ENCODE data around the gene PTHLH.

Gene PTHLH

GRCh38 chr12:27982385-27982784 is 9.9 kb upstream of the PTHLH start:
- no peak for DNase-seq (ENCODE audit: low spot score)
- TF ChIP-seq CTCF (IDR thresholded peaks at IDR 0.05; ENCODE audit: extremely low read depth, insufficient read depth, missing control alignments): no peak
- in situ Hi-C loops (cut with MboI; ENCODE audit: low pct_unique_long_range_greater_than_20kb, low sequenced_read_pairs, unreplicated experiment): no loop called here

DNA sequence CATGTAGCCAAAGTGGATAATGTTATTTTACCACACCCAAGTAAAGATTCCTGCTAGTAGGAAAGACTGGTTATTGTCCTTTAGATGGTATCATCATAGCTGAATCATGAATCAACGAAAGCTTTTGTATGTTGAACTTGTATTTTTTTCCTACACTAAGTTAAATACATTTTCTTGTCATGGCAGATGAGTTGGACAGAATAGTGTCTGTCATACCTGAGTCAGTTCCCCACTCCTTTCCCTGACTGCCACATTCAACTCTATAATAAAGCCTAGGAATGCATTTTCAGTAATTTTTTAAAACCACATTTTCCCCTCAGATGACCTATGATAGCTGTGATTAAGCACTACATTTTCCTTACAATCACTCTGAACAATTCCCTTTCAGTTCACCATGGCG is 9.3 kb upstream of the PTHLH start:
- no peak for TF ChIP-seq CTCF (IDR thresholded peaks at IDR 0.05; ENCODE audit: extremely low read depth, insufficient read depth, missing control alignments)
- no peak for DNase-seq (ENCODE audit: low spot score)

GRCh38 chr12:27979145-27979544 is 6.6 kb upstream of the PTHLH start:
- in situ Hi-C loops (cut with MboI; ENCODE audit: low pct_unique_long_range_greater_than_20kb, low sequenced_read_pairs, unreplicated experiment): no loop called here
- no peak for DNase-seq (ENCODE audit: low spot score)

More for the DNA sequence above, 9.3 kb upstream of the PTHLH start:
- in situ Hi-C loops (cut with MboI; ENCODE audit: low pct_unique_long_range_greater_than_20kb, low sequenced_read_pairs, unreplicated experiment): no loop called here

DNA sequence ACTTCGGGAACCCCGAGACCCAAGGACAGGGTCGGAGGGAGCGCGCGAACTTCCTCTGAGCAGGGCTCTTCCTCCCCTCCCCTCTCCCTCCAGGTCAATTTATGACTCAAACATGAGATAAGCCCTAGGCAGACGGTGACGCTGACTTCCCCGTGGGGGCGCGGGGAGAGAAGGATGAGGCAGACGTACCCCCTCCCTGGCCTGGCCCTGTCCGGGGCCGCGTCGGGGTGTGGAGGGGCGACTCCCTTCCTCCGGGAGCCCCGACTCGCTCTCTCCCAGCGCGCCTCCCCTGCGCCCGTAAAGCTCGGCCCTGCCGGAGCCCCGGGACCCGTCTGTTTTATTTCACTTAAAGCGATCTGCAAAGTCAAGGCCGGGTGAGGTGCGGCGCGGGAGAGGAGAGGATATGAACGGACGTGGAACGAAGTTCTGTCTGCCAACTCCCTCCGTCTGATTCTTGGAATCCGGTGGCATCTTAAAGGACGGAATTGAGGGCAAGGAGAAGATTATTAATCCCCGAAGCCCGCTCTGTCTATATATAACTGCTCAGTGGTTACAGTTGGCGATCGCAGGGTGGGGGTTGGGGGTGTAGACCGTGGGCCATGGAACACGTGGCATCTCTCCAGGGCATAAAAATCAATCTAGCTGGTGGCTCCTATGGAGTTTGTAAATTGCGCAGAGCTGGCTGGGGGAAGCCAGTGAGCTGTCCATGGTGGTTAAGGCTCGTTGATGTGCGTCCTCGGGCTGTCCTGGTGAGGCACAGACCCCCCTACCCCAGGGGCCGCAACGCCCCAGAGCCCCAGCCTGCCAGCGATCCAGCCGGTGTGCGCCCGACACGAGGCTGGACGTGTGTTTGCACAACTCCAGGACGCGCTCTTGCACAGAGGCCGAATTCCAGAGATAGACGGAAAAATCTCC is 2.9 kb upstream of the PTHLH start:
- DNase-seq (ENCODE audit: low spot score): no peak
- in situ Hi-C loops (cut with MboI; ENCODE audit: low pct_unique_long_range_greater_than_20kb, low sequenced_read_pairs, unreplicated experiment): no loop called here
- TF ChIP-seq CTCF (IDR thresholded peaks at IDR 0.05; ENCODE audit: extremely low read depth, insufficient read depth, missing control alignments): no peak

More at GRCh38 chr12:27979145-27979544, 6.6 kb upstream of the PTHLH start:
- TF ChIP-seq CTCF (IDR thresholded peaks at IDR 0.05; ENCODE audit: extremely low read depth, insufficient read depth, missing control alignments): no peak

DNA sequence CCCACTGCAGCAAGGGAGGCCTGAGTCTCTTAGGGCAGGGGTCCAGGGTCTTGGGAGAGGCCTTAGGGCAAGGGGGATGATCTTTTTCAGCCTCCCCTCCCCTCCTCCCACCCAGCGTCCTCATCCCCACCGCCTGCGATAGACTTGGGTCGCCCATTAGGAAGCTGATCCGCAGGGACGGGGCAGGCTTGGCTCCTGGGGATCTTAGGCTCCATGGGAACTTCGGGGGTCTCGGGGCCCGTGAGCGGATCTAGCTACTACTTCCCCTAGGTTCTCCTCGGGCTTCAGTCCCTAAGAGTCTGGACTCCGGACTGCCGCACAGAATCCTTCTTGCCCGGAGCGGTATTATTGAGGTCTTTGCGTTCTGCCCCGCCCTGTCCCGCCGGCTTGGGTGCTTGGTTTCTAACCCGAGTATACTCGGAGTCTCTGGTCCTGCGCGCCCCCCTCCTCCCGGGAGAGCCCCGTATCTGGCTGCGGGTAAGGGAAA is 2.2 kb upstream of the PTHLH start:
- in situ Hi-C loops (cut with MboI; ENCODE audit: low pct_unique_long_range_greater_than_20kb, low sequenced_read_pairs, unreplicated experiment): no loop called here
- no peak for TF ChIP-seq CTCF (IDR thresholded peaks at IDR 0.05; ENCODE audit: extremely low read depth, insufficient read depth, missing control alignments)
- no peak for DNase-seq (ENCODE audit: low spot score)

GRCh38 chr12:27973487-27973890 is 956 bp upstream of the PTHLH start:
- in situ Hi-C loops (cut with MboI; ENCODE audit: low pct_unique_long_range_greater_than_20kb, low sequenced_read_pairs, unreplicated experiment): no loop called here

More at GRCh38 chr12:27973487-27973890, 956 bp upstream of the PTHLH start:
- DNase-seq (ENCODE audit: low spot score): no peak
- no peak for TF ChIP-seq CTCF (IDR thresholded peaks at IDR 0.05; ENCODE audit: extremely low read depth, insufficient read depth, missing control alignments)
